Osteocyte (in vitro differentiated cells): ENCODE measurements around the gene CSHL1. TPM values are rescaled to one million over a fixed set of nuclear protein-coding genes. Genes with fewer than 3 reads are reported as not detected.
"Not testable (repeated sequence)": the region's sequence is repeated elsewhere in the genome, so short reads cannot be mapped to it uniquely, and the experiment has no call there.

ENCODE experiments used
- DNase-seq: peaks from one replicate; pipeline ENCODE4 v3.0.0; 2021; ENCODE audit warnings: mixed read lengths; ENCODE audit not compliant: unreplicated experiment; ENCODE audit errors: extremely low spot score
- H3K27ac Mint-ChIP-seq: one replicate; pipeline ENCODE4 v1.8.0; 2021; ENCODE audit warnings: mild to moderate bottlenecking, mixed read lengths; ENCODE audit not compliant: unreplicated experiment
- H3K27me3 Mint-ChIP-seq: one replicate; pipeline ENCODE4 v1.8.0; 2021; ENCODE audit warnings: mixed read lengths; ENCODE audit not compliant: unreplicated experiment
- H3K36me3 Mint-ChIP-seq: one replicate; pipeline ENCODE4 v1.8.0; 2021; ENCODE audit warnings: mixed read lengths; ENCODE audit not compliant: unreplicated experiment
- H3K4me1 Mint-ChIP-seq: one replicate; pipeline ENCODE4 v1.8.0; 2021; ENCODE audit warnings: mixed read lengths; ENCODE audit not compliant: unreplicated experiment
- H3K4me3 Mint-ChIP-seq: one replicate; pipeline ENCODE4 v1.8.0; 2021; ENCODE audit warnings: mild to moderate bottlenecking, moderate library complexity, mixed read lengths; ENCODE audit not compliant: unreplicated experiment
- H3K9me3 Mint-ChIP-seq: one replicate; pipeline ENCODE4 v1.8.0; 2021; ENCODE audit warnings: mixed read lengths; ENCODE audit not compliant: unreplicated experiment
- total RNA-seq: library from RNA; stranded (reverse); gene quantifications from 2 replicates; pipeline ENCODE4 v1.2.1, GENCODE V29; 2021
- TF ChIP-seq, protein P1 (sequence below): fragments of 200-600 bp; sonication (generic); IDR thresholded peaks from 2 replicates; pipeline ENCODE4 v1.5.0; 2021; ENCODE audit warnings: antibody characterized with exemption, mild to moderate bottlenecking, moderate library complexity

The CSHL1 gene
- total RNA-seq, 1 donor from 2014 or later: not detected

GRCh38 chr17:63881935-63882601 is 29.0 kb downstream of the CSHL1 start, which contains the start of gene GH2:
TSS of gene GH2 (minus strand) at chr17:63881944. CDS start at chr17:63881801, 143 bp downstream.
- peaks cover 35% of the 10 kb centered on the region for H3K27me3 Mint-ChIP-seq
- H3K9me3 Mint-ChIP-seq: no peaks in the 10 kb centered on the region
- DNase-seq: no peak
- no peaks in the 10 kb centered on the region for H3K36me3 Mint-ChIP-seq
- no peak within 1 kb of the TSS for H3K27ac Mint-ChIP-seq
- H3K4me1 Mint-ChIP-seq: no peaks in the 10 kb centered on the region
- TF ChIP-seq, protein P1, sequence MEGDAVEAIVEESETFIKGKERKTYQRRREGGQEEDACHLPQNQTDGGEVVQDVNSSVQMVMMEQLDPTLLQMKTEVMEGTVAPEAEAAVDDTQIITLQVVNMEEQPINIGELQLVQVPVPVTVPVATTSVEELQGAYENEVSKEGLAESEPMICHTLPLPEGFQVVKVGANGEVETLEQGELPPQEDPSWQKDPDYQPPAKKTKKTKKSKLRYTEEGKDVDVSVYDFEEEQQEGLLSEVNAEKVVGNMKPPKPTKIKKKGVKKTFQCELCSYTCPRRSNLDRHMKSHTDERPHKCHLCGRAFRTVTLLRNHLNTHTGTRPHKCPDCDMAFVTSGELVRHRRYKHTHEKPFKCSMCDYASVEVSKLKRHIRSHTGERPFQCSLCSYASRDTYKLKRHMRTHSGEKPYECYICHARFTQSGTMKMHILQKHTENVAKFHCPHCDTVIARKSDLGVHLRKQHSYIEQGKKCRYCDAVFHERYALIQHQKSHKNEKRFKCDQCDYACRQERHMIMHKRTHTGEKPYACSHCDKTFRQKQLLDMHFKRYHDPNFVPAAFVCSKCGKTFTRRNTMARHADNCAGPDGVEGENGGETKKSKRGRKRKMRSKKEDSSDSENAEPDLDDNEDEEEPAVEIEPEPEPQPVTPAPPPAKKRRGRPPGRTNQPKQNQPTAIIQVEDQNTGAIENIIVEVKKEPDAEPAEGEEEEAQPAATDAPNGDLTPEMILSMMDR: peak; percentile 55
- no peak within 1 kb of the TSS for H3K4me3 Mint-ChIP-seq

DNA sequence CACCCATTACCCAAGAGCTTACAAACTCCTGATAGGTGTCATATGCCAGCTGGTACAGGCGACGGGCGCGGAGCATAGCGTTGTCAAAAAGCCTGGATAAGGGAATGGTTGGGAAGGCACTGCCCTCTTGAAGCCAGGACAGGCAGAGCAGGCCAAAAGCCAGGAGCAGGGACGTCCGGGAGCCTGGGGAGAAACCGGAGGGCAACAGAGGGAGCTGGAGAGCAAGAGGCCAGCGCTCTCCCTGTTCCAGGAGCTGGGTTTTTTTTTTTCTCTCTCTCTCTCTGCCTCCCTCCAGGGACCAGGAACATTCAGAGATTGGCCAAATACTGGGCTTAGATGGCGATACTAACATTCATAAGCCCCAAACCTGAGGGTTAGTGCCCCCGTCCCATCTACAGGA is 29.7 kb downstream of the CSHL1 start:
- not testable (repeated sequence) for DNase-seq, H3K4me1 Mint-ChIP-seq

DNA sequence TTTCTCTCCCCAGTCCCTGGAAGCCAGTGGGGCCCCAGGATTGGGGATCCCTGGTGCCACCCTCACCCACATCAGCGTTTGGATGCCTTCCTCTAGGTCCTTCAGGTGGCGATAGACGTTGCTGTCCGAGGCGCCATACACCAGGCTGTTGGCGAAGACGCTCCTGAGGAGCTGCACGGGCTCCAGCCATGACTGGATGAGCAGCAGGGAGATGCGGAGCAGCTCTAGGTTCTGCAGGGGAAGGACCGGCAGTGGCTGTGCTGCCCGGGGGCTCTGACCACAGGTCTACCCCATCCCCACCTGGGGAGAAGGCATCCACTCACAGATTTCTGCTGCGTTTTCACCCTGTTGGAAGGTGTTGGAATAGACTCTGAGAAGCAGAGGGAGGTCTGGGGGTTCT is 30.4 kb downstream of the CSHL1 start:
- Mint-ChIP-seq H3K4me1 (no peaks in the 10 kb centered on the region), H3K27ac (no peak overlapping the region), H3K9me3 (no peaks in the 10 kb centered on the region), H3K27me3 (peaks cover 31% of the 10 kb centered on the region), H3K36me3 (no peaks in the 10 kb centered on the region), H3K4me3 (no peak overlapping the region)
- DNase-seq: no peak
- TF ChIP-seq, protein P1: no peak

More for the DNA sequence above, 29.7 kb downstream of the CSHL1 start:
- H3K27ac Mint-ChIP-seq, H3K4me3 Mint-ChIP-seq, H3K36me3 Mint-ChIP-seq, H3K9me3 Mint-ChIP-seq: not testable (repeated sequence)
- H3K27me3 Mint-ChIP-seq: peaks cover 31% of the 10 kb centered on the region

- H3K27ac Mint-ChIP-seq, H3K4me1 Mint-ChIP-seq, H3K9me3 Mint-ChIP-seq, H3K36me3 Mint-ChIP-seq, DNase-seq, H3K4me3 Mint-ChIP-seq: not testable (repeated sequence)
- H3K27me3 Mint-ChIP-seq: peaks cover 29% of the 10 kb centered on the region
These were observed 32.6 kb downstream of the CSHL1 start for GRCh38 chr17:63878413-63878812.

DNA sequence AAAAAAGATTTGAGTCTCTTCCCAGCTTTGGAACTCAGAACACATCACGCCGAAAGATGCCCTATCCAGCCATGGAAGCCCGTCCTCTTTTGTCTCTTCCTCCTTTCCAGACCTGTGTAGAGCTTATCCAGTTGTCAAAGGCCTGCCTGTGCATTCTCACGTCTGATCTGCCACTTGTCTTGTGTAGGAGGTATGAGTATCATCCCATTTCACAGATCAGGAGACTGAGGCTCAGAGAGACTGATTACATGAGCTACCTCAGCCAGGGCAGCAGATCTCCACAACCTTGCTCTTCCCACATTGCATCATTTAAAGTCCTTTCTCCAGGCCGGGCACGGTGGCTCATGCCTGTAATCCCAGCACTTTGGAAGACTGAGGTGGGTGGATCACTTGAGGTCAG is 36.4 kb downstream of the CSHL1 start:
- not testable (repeated sequence) for H3K9me3 Mint-ChIP-seq, H3K4me3 Mint-ChIP-seq, DNase-seq, H3K4me1 Mint-ChIP-seq, H3K36me3 Mint-ChIP-seq, H3K27ac Mint-ChIP-seq
- peaks cover 43% of the 10 kb centered on the region for H3K27me3 Mint-ChIP-seq

- not testable (repeated sequence) for H3K4me3 Mint-ChIP-seq, H3K9me3 Mint-ChIP-seq, H3K4me1 Mint-ChIP-seq, H3K36me3 Mint-ChIP-seq, H3K27ac Mint-ChIP-seq, DNase-seq
- H3K27me3 Mint-ChIP-seq: peaks cover 44% of the 10 kb centered on the region
These were observed 36.9 kb downstream of the CSHL1 start for GRCh38 chr17:63874061-63874626.

GRCh38 chr17:63873577-63873976 is 37.5 kb downstream of the CSHL1 start, which contains the start of gene CSH2:
TSS of gene CSH2 (minus strand) at chr17:63873677. CDS start at chr17:63873614, 63 bp downstream.
- H3K4me1 Mint-ChIP-seq, H3K36me3 Mint-ChIP-seq, DNase-seq, H3K9me3 Mint-ChIP-seq, H3K27ac Mint-ChIP-seq, H3K4me3 Mint-ChIP-seq: not testable (repeated sequence)
- H3K27me3 Mint-ChIP-seq: peaks cover 40% of the 10 kb centered on the region

DNA sequence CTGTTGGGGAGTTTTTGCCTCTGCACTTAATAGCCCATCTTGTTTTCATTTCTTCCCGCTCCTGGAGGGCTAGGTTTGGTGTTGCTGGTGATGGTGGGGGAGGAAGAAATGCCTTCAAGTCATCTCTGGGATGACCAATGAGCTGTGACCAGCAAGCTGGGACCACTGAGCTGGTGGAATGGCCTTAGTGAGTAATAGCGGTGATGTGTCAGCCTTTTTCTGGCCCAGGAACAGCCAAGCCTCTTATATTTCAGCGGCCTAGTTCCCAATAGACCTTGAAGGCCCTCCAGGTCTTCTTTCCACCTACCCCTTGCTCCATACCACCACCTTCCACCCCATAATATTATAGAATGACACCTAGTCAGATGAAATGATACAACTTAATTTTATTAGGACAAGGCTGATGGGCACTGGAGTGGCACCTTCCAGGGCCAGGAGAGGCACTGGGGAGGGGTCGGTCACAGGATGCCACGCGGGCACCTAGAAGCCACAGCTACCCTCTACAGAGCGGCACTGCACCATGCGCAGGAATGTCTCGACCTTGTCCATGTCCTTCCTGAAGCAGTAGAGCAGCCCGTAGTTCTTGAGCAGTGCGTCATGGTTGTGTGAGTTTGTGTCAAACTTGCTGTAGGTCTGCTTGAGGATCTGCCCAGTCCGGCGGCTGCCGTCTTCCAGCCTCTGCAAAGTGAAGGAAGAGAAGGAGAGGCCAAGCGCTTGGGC is 39.3 kb downstream of the CSHL1 start:
- DNase-seq, H3K9me3 Mint-ChIP-seq, H3K4me3 Mint-ChIP-seq: not testable (repeated sequence)

GRCh38 chr17:63870292-63870665 is 40.8 kb downstream of the CSHL1 start:
- DNase-seq, H3K36me3 Mint-ChIP-seq, H3K4me1 Mint-ChIP-seq, H3K4me3 Mint-ChIP-seq, H3K27ac Mint-ChIP-seq, H3K9me3 Mint-ChIP-seq: not testable (repeated sequence)
- H3K27me3 Mint-ChIP-seq: peaks cover 29% of the 10 kb centered on the region

More for the DNA sequence above, 39.3 kb downstream of the CSHL1 start:
- not testable (repeated sequence) for H3K4me1 Mint-ChIP-seq, H3K27ac Mint-ChIP-seq, H3K36me3 Mint-ChIP-seq
- peaks cover 29% of the 10 kb centered on the region for H3K27me3 Mint-ChIP-seq
